ENCODE measurements around the gene PGAM1. TPM values are rescaled to one million over a fixed set of nuclear protein-coding genes. Genes with fewer than 3 reads are reported as not detected.
"Not testable (repeated sequence)": the region's sequence is repeated elsewhere in the genome, so short reads cannot be mapped to it uniquely, and the experiment has no call there.

PGAM1 gene
- total and polyA plus RNA-seq, 2 of the 4 experiments (the other 2 are of a cell fraction): 686 to 841 TPM

DNA sequence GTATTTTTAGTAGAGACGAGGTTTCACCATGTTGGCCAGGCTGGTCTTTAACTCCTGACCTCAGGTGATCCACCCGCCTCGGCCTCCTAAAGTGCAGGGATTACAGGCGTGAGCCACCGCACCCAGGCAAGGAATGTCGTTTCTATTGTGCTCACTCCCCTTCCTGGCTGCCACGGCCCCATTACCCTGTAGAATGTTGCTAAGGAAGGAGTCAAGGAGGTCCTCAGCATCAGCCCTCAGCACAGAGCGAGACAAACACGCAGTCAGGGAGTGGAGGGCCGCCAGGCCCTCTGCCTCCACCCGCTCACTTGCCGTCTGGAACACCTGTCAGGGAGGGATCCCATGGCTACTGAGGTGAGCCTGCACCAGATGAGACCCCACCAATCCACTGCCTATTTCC, 42.8 kb downstream of the PGAM1 start:
- BruUV-seq (replicated peaks); H2AK9ac ChIP-seq (replicated peaks; ENCODE audit: low read depth, low read length, poor library complexity); H3K9me1 ChIP-seq (ENCODE audit: insufficient read depth, low read length); H4K91ac ChIP-seq (ENCODE audit: insufficient read depth, low read depth, low read length); in situ Hi-C loops (cut with MboI; ENCODE audit: low sequenced_read_pairs); H2BK15ac ChIP-seq (ENCODE audit: low read depth, low read length); dilution Hi-C loops (cut with HindIII; ENCODE audit: low sequenced_read_pairs, unreplicated experiment); ATAC-seq (ENCODE audit: low read depth); H4K8ac ChIP-seq (ENCODE audit: low read depth in 2 of 2, low read length in 2 of 2); H2BK20ac ChIP-seq (ENCODE audit: low read depth, low read length); H4K5ac ChIP-seq (ENCODE audit: low read depth, low read length); intact Hi-C loops (cut with micrococcal nuclease); H2AK5ac ChIP-seq (ENCODE audit: low read depth, low read length); H3K9ac ChIP-seq (ENCODE audit: low read depth, low read length); H4K20me1 ChIP-seq (ENCODE audit: insufficient read depth, low read length); POLR2A ChIA-PET (ENCODE audit: unreplicated experiment); H2BK120ac ChIP-seq (ENCODE audit: low read depth, low read length); H3K9me3 ChIP-seq (ENCODE audit: control insufficient read depth, insufficient read depth, low read length); H3K4ac ChIP-seq (ENCODE audit: low read depth, low read length); H3K4me2 ChIP-seq (ENCODE audit: low read depth, low read length); H2BK5ac ChIP-seq (ENCODE audit: low read depth, low read length, poor library complexity, severe bottlenecking); H3K4me3 ChIP-seq (ENCODE audit: insufficient read depth, low read depth, low read length); H3K14ac ChIP-seq (replicated peaks; ENCODE audit: low read depth, low read length); DNase-seq; H3K56ac ChIP-seq (ENCODE audit: extremely low read depth, insufficient read depth, low read length); H3K23ac ChIP-seq (ENCODE audit: low read depth, low read length); H3K18ac ChIP-seq (ENCODE audit: low read depth, low read length); H3K27me3 ChIP-seq (ENCODE audit: control insufficient read depth, insufficient read depth, low read length); CTCF ChIA-PET; H2AFZ ChIP-seq (replicated peaks; ENCODE audit: low read length, poor library complexity); H3K27ac ChIP-seq (ENCODE audit: insufficient read depth, low read length); H3K4me1 ChIP-seq (ENCODE audit: control insufficient read depth, insufficient read depth, low read length): not testable (repeated sequence)
- Histone ChIP-seq H3K79me1 (ENCODE audit: low read depth in 1 of 2, low read length in 2 of 2) (peaks cover 11 to 21% of the 10 kb centered on the region in 2 experiments; a peak in 3 of 4 replicates), H3K36me3 (ENCODE audit: control insufficient read depth, insufficient read depth, low read length) (peaks cover 61% of the 10 kb centered on the region)
- no CpG with 5 or more reads among the region's 12 CpGs for WGBS, 2 experiments (ENCODE audit: extremely low coverage in 2 of 2, insufficient read length in 1 of 2)
